Testis (tissue), 3 donors: ENCODE data around the gene ATG5. TPM values are rescaled to one million over a fixed set of nuclear protein-coding genes. Genes with fewer than 3 reads are reported as not detected.
A peak's percentile ranks its signal among the peaks of the same experiment; 100 is the strongest.

Experiments used
- DNase-seq: peaks from one replicate; pipeline ENCODE4 v3.0.0-alpha.2; 2019
- H3K27ac ChIP-seq, 2 donors: fragments of 200-600 bp; sonication (generic); one replicate each; pipeline ENCODE4 v1.5.1; 2019
- H3K27me3 ChIP-seq: fragments of 200-600 bp; sonication (generic); one replicate; pipeline ENCODE4 v1.5.1; 2019
- H3K36me3 ChIP-seq: fragments of 200-600 bp; sonication (generic); one replicate; pipeline ENCODE4 v1.5.1; 2017; ENCODE audit warnings: low read depth; ENCODE audit errors: missing control alignments
- H3K4me1 ChIP-seq: fragments of 200-600 bp; sonication (generic); one replicate; pipeline ENCODE4 v1.5.1; 2019
- H3K4me3 ChIP-seq, 2 donors: fragments of 200-600 bp; sonication (generic); one replicate each; pipeline ENCODE4 v1.5.1; 2017 to 2019
- H3K9me3 ChIP-seq: fragments of 200-600 bp; sonication (generic); one replicate; pipeline ENCODE4 v1.5.1; 2017
- CTCF ChIP-seq, 3 experiments: fragments of 450-650 bp in 2 of 3; fragments of 200-600 bp in 1 of 3; sonication (generic) in 1 of 3; IDR thresholded peaks; one replicate each; pipeline ENCODE4 v1.5.1; 2016 to 2019; ENCODE audit warnings: antibody characterized with exemption in 3 of 3, mild to moderate bottlenecking in 2 of 3, moderate library complexity in 1 of 3
- POLR2A ChIP-seq: fragments of 450-650 bp; IDR thresholded peaks from one replicate; pipeline ENCODE4 v1.6.1; 2017; ENCODE audit warnings: antibody characterized with exemption, mild to moderate bottlenecking, moderate library complexity
- WGBS, 2 donors: methylation state at CpG; one replicate each; pipeline ENCODE4 v1.1.5; 2018; 5-methylcytosine and 5-hydroxymethylcytosine counted together
- intact Hi-C: fragments of 100-400 bp; cut with DNase I; formaldehyde crosslinking; loops from one replicate; pipeline ENCODE4 v1.15.1; 2023; ENCODE audit warnings: low total_unique reads
- polyA plus RNA-seq: library from polyadenylated mRNA; stranded (reverse); fragments of 350-450 nt; fragmentation: Illumina TruSeq; extraction: RNeasy Lipid Tissue Mini Kit (QIAGEN cat#74804); gene quantifications from one replicate; pipeline ENCODE4 v1.2.3, GENCODE V29; 2014; ENCODE audit warnings: low read depth, low replicate concordance; ENCODE audit not compliant: insufficient read depth
- total RNA-seq, 2 donors: library from RNA; depleted of rRNA; stranded (reverse); fragments of >200 nt; gene quantifications; one replicate each; pipeline ENCODE4 v1.2.3, GENCODE V29; 2016

The ATG5 gene
- total and polyA plus RNA-seq, 3 donors from 2014 or later = 21.5 to 34.9 (median 27.6) TPM

- H3K9me3 ChIP-seq = no peaks in the 10 kb centered on the region
- TF ChIP-seq CTCF (IDR thresholded peaks at IDR 0.05) = no peak
- no peak for TF ChIP-seq POLR2A
- no peaks in the 10 kb centered on the region for H3K27me3 ChIP-seq
- no peak overlapping the region for H3K27ac ChIP-seq
- intact Hi-C loops = no loop called here
- H3K36me3 ChIP-seq = no peaks in the 10 kb centered on the region
- H3K4me3 ChIP-seq = no peak overlapping the region
- DNase-seq = no peak
- H3K4me1 ChIP-seq = no peaks in the 10 kb centered on the region
Observed at GRCh38 chr6:106225581-106225980, 100.0 kb downstream of the ATG5 start.

- peak; percentile 49 for DNase-seq
- intact Hi-C loops = no loop called here
- H3K4me1 ChIP-seq = no peaks in the 10 kb centered on the region
- 68 to 72% methylated on average over 2 of the region's 2 CpGs for WGBS, 2 donors
- H3K36me3 ChIP-seq = no peaks in the 10 kb centered on the region
- no peak overlapping the region for H3K4me3 ChIP-seq
- no peak overlapping the region for H3K27ac ChIP-seq
- no peaks in the 10 kb centered on the region for H3K27me3 ChIP-seq
- H3K9me3 ChIP-seq = no peaks in the 10 kb centered on the region
- TF ChIP-seq POLR2A = no peak
- TF ChIP-seq CTCF (IDR thresholded peaks at IDR 0.05) = peak in 2 of 3 experiments; percentile 32 to 53
Observed at GRCh38 chr6:106223300-106223930, 102.1 kb downstream of the ATG5 start.

- no peak overlapping the region for H3K27ac ChIP-seq
- intact Hi-C loops = no loop called here
- no peaks in the 10 kb centered on the region for H3K4me1 ChIP-seq
- H3K4me3 ChIP-seq = no peak overlapping the region
- no peaks in the 10 kb centered on the region for H3K36me3 ChIP-seq
- no peak for DNase-seq
- no peaks in the 10 kb centered on the region for H3K27me3 ChIP-seq
- TF ChIP-seq CTCF (IDR thresholded peaks at IDR 0.05) (no peak), POLR2A (no peak)
- no peaks in the 10 kb centered on the region for H3K9me3 ChIP-seq
Observed at GRCh38 chr6:106220485-106220884, 105.1 kb downstream of the ATG5 start.

- no peaks in the 10 kb centered on the region for H3K9me3 ChIP-seq
- no peaks in the 10 kb centered on the region for H3K4me1 ChIP-seq
- intact Hi-C loops = no loop called here
- no peaks in the 10 kb centered on the region for H3K27me3 ChIP-seq
- no peak for DNase-seq
- TF ChIP-seq POLR2A = no peak
- no peak overlapping the region for H3K27ac ChIP-seq
- no peaks in the 10 kb centered on the region for H3K36me3 ChIP-seq
- no peak overlapping the region for H3K4me3 ChIP-seq
- WGBS, 2 donors = 90 to 100% methylated on average over 1 of the region's 1 CpG
Observed at GRCh38 chr6:106216527-106216926, 109.0 kb downstream of the ATG5 start.

DNA sequence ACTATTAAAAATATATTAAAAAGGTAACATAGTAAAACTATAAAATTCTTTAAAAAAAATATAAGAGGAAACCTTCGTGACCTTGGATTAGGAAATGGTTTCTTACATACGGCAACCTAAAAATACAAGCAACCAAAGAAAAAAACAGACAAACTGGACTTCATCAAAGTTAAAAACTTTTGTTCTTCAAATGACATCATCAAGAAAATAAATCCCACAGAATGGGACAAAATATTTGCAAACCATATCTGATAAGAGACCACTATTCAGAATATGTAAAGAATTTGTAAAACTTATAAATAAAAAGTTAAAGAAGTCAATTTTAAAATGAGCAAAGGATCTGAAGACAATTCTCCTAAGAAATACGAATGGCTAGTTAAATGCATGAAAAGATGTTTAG, 110.0 kb downstream of the ATG5 start:
- no peaks in the 10 kb centered on the region for H3K27me3 ChIP-seq
- no peak overlapping the region for H3K4me3 ChIP-seq
- intact Hi-C loops = no loop called here
- H3K36me3 ChIP-seq = no peaks in the 10 kb centered on the region
- H3K4me1 ChIP-seq = no peaks in the 10 kb centered on the region
- DNase-seq = no peak
- TF ChIP-seq CTCF (IDR thresholded peaks at IDR 0.05) (no peak), POLR2A (no peak)
- WGBS, 2 donors = 95 to 97% methylated on average over 3 of the region's 3 CpGs
- no peaks in the 10 kb centered on the region for H3K9me3 ChIP-seq
- no peak overlapping the region for H3K27ac ChIP-seq
